Measurements from ENCODE around the gene GATAD2A. TPM values are rescaled to one million over a fixed set of nuclear protein-coding genes. Genes with fewer than 3 reads are reported as not detected.

The GATAD2A gene
- total and polyA plus RNA-seq, 2 donors (not counting 1 experiment from before 2014, with no cell fraction given), result 31.7 to 63.5 TPM

- TF ChIP-seq CTCF (conservative IDR thresholded peaks at IDR 0.05 in 1 of 2, IDR thresholded peaks at IDR 0.05 in 1 of 2; ENCODE audit: low read depth in 1 of 2, low read length in 2 of 2), result no peak
- TF ChIP-seq EZH2 (IDR thresholded peaks at IDR 0.05; ENCODE audit: low read length, missing control alignments), result no peak
- Histone ChIP-seq H3K4me3 (replicated peaks in 1 of 4; ENCODE audit: control extremely low read depth in 1 of 4, insufficient read depth in 1 of 4, low read depth in 3 of 4, low read length in 4 of 4) (no peak overlapping the region), H4K20me1 (ENCODE audit: control insufficient read depth, extremely low read depth, insufficient read depth, low read length) (no peaks in the 10 kb centered on the region), H3K4me2 (ENCODE audit: extremely low read depth, insufficient read depth, low read length) (no peak overlapping the region), H3K4me1 (ENCODE audit: control insufficient read depth, extremely low read depth, insufficient read depth, low read length) (no peaks in the 10 kb centered on the region), H3K27me3 (ENCODE audit: control insufficient read depth, insufficient read depth, low read length) (peaks cover 3% of the 10 kb centered on the region), H3K9me3 (ENCODE audit: control insufficient read depth, insufficient read depth, low read depth, low read length) (no peaks in the 10 kb centered on the region), H3K36me3 (ENCODE audit: control insufficient read depth, insufficient read depth, low read length) (no peaks in the 10 kb centered on the region), H3K27ac (ENCODE audit: insufficient read depth, low read length) (no peak overlapping the region), H2AFZ (ENCODE audit: low read length) (no peak overlapping the region), H3K9ac (ENCODE audit: insufficient read depth, low read length) (no peak overlapping the region), H3K79me2 (ENCODE audit: control insufficient read depth, insufficient read depth, low read length) (no peaks in the 10 kb centered on the region)
- DNase-seq (ENCODE audit: low read depth in 2 of 2), result no peak
These were observed 134.2 kb downstream of the GATAD2A start for GRCh38 chr19:19539698-19540063.

GRCh38 chr19:19540064-19540714 is 134.7 kb downstream of the GATAD2A start:
- H3K4me1 ChIP-seq (ENCODE audit: control insufficient read depth, extremely low read depth, insufficient read depth, low read length), result no peaks in the 10 kb centered on the region
- H3K36me3 ChIP-seq (ENCODE audit: control insufficient read depth, insufficient read depth, low read length), result no peaks in the 10 kb centered on the region
- H4K20me1 ChIP-seq (ENCODE audit: control insufficient read depth, extremely low read depth, insufficient read depth, low read length), result no peaks in the 10 kb centered on the region
- H3K4me3 ChIP-seq (replicated peaks in 1 of 4; ENCODE audit: control extremely low read depth in 1 of 4, insufficient read depth in 1 of 4, low read depth in 3 of 4, low read length in 4 of 4), result no peak overlapping the region
- peaks cover 3% of the 10 kb centered on the region for H3K27me3 ChIP-seq (ENCODE audit: control insufficient read depth, insufficient read depth, low read length)
- TF ChIP-seq EZH2 (IDR thresholded peaks at IDR 0.05; ENCODE audit: low read length, missing control alignments) (no peak), CTCF (conservative IDR thresholded peaks at IDR 0.05 in 1 of 2, IDR thresholded peaks at IDR 0.05 in 1 of 2; ENCODE audit: low read depth in 1 of 2, low read length in 2 of 2) (no peak)
- no peak overlapping the region for H2AFZ ChIP-seq (ENCODE audit: low read length)
- H3K27ac ChIP-seq (ENCODE audit: insufficient read depth, low read length), result no peak overlapping the region
- H3K79me2 ChIP-seq (ENCODE audit: control insufficient read depth, insufficient read depth, low read length), result no peaks in the 10 kb centered on the region
- no peak overlapping the region for H3K9ac ChIP-seq (ENCODE audit: insufficient read depth, low read length)
- DNase-seq (ENCODE audit: low read depth in 2 of 2), result peak; percentile 61 to 71
- H3K9me3 ChIP-seq (ENCODE audit: control insufficient read depth, insufficient read depth, low read depth, low read length), result no peaks in the 10 kb centered on the region
- peak overlapping the region; percentile 51 for H3K4me2 ChIP-seq (ENCODE audit: extremely low read depth, insufficient read depth, low read length)

- no peak overlapping the region for H3K9ac ChIP-seq (ENCODE audit: insufficient read depth, low read length)
- no peaks in the 10 kb centered on the region for H3K79me2 ChIP-seq (ENCODE audit: control insufficient read depth, insufficient read depth, low read length)
- H3K27ac ChIP-seq (ENCODE audit: insufficient read depth, low read length), result no peak overlapping the region
- DNase-seq (ENCODE audit: low read depth in 2 of 2), result peak; percentile 17 to 24
- no peaks in the 10 kb centered on the region for H3K4me1 ChIP-seq (ENCODE audit: control insufficient read depth, extremely low read depth, insufficient read depth, low read length)
- H4K20me1 ChIP-seq (ENCODE audit: control insufficient read depth, extremely low read depth, insufficient read depth, low read length), result no peaks in the 10 kb centered on the region
- TF ChIP-seq CTCF (conservative IDR thresholded peaks at IDR 0.05 in 1 of 2, IDR thresholded peaks at IDR 0.05 in 1 of 2; ENCODE audit: low read depth in 1 of 2, low read length in 2 of 2) (no peak), EZH2 (IDR thresholded peaks at IDR 0.05; ENCODE audit: low read length, missing control alignments) (no peak)
- H3K36me3 ChIP-seq (ENCODE audit: control insufficient read depth, insufficient read depth, low read length), result no peaks in the 10 kb centered on the region
- H2AFZ ChIP-seq (ENCODE audit: low read length), result no peak overlapping the region
- H3K4me3 ChIP-seq (replicated peaks in 1 of 4; ENCODE audit: control extremely low read depth in 1 of 4, insufficient read depth in 1 of 4, low read depth in 3 of 4, low read length in 4 of 4), result peak overlapping the region in 1 of 4 experiments; percentile 28
- peaks cover 3% of the 10 kb centered on the region for H3K27me3 ChIP-seq (ENCODE audit: control insufficient read depth, insufficient read depth, low read length)
- no peaks in the 10 kb centered on the region for H3K9me3 ChIP-seq (ENCODE audit: control insufficient read depth, insufficient read depth, low read depth, low read length)
- peak overlapping the region; percentile 51 for H3K4me2 ChIP-seq (ENCODE audit: extremely low read depth, insufficient read depth, low read length)
These were observed 135.4 kb downstream of the GATAD2A start for GRCh38 chr19:19540715-19541515.

Data from fibroblast of lung (primary cell).